HepG2 (cell line): ENCODE results near the gene MORF4L1. TPM values are rescaled to one million over a fixed set of nuclear protein-coding genes. Genes with fewer than 3 reads are reported as not detected.

Experiments used
- AGO1 ChIP-seq: fragments of 200-400 bp; formaldehyde crosslinking; IDR thresholded peaks from 2 replicates; pipeline ENCODE4 v1.6.1; 2017; ENCODE audit warnings: mild to moderate bottlenecking, low read depth, low read length, moderate library complexity; ENCODE audit not compliant: poor library complexity, severe bottlenecking
- DNMT3B ChIP-seq: conservative IDR thresholded peaks from 2 replicates; pipeline ENCODE4 v1.6.1; 2016; ENCODE audit warnings: missing biosample characterization, control low read depth
- ELF1 ChIP-seq: sonication (generic); formaldehyde crosslinking; IDR thresholded peaks from 2 replicates; pipeline ENCODE4 v1.4.0; 2020; ENCODE audit warnings: missing genetic modification reagents
- GATAD2A ChIP-seq: IDR thresholded peaks from 2 replicates; pipeline ENCODE4 v1.6.1; 2016
- HNRNPL ChIP-seq: fragments of 200-400 bp; formaldehyde crosslinking; IDR thresholded peaks from 2 replicates; pipeline ENCODE4 v1.6.1; 2017; ENCODE audit warnings: mild to moderate bottlenecking, low read depth, low read length
- IKZF1 ChIP-seq: fragments of 450-650 bp; IDR thresholded peaks from 2 replicates; pipeline ENCODE4 v1.7.1; 2016
- KDM2A ChIP-seq: sonication (generic); formaldehyde crosslinking; IDR thresholded peaks from 2 replicates; pipeline ENCODE4 v1.4.0; 2020; ENCODE audit warnings: low read depth, missing genetic modification reagents, borderline replicate concordance
- PCBP1 ChIP-seq: fragments of 200-400 bp; formaldehyde crosslinking; IDR thresholded peaks from 2 replicates; pipeline ENCODE4 v1.6.1; 2017; ENCODE audit warnings: mild to moderate bottlenecking, low read depth, low read length, borderline replicate concordance
- RCOR2 ChIP-seq: IDR thresholded peaks from 2 replicates; pipeline ENCODE4 v1.6.1; 2016; ENCODE audit warnings: missing biosample characterization, missing genetic modification reagents
- ZEB1 ChIP-seq: IDR thresholded peaks from 2 replicates; pipeline ENCODE4 v1.6.1; 2012; ENCODE audit warnings: mild to moderate bottlenecking, low read depth, inconsistent platforms; ENCODE audit not compliant: insufficient replicate concordance
- ZFP90 ChIP-seq: sonication (generic); formaldehyde crosslinking; IDR thresholded peaks from 2 replicates; pipeline ENCODE4 v1.8.0; 2022; ENCODE audit warnings: missing genetic modification reagents, mild to moderate bottlenecking, inconsistent platforms, borderline replicate concordance
- ZIK1 ChIP-seq: sonication (generic); formaldehyde crosslinking; IDR thresholded peaks from 2 replicates; pipeline ENCODE4 v1.5.0; 2020; ENCODE audit warnings: mild to moderate bottlenecking, low read depth, missing genetic modification reagents, borderline replicate concordance
- ZNF282 ChIP-seq: fragments of 450-650 bp; IDR thresholded peaks from 2 replicates; pipeline ENCODE4 v1.6.1; 2018; ENCODE audit not compliant: partially characterized antibody
- ZNF350 ChIP-seq: sonication (generic); formaldehyde crosslinking; IDR thresholded peaks from 2 replicates; pipeline ENCODE4 v1.4.0; 2020; ENCODE audit warnings: mild to moderate bottlenecking, low read depth, missing genetic modification reagents, borderline replicate concordance
- ZNF614 ChIP-seq: IDR thresholded peaks from 2 replicates; pipeline ENCODE4 v1.6.1; 2018; ENCODE audit warnings: missing biosample characterization, missing genetic modification reagents, inconsistent platforms, borderline replicate concordance
- ZNF775 ChIP-seq: sonication (generic); formaldehyde crosslinking; IDR thresholded peaks from 2 replicates; pipeline ENCODE4 v1.4.0; 2020; ENCODE audit warnings: missing genetic modification reagents, mild to moderate bottlenecking, moderate library complexity, borderline replicate concordance
- ZZZ3 ChIP-seq: sonication (generic); formaldehyde crosslinking; IDR thresholded peaks from 2 replicates; pipeline ENCODE4 v1.4.0; 2020; ENCODE audit warnings: missing genetic modification reagents, mild to moderate bottlenecking, borderline replicate concordance
- polyA plus RNA-seq, 8 experiments: library from polyadenylated mRNA; depleted of rRNA in 3 of 8; stranded (reverse) in 7 of 8; unstranded in 1 of 8; fragments of >200 nt; fragmentation: Illumina TruSeq in 4 of 8; extraction: Trizol in 4 of 8; gene quantifications; 2 replicates each; pipeline versions ENCODE4 v1.2.1 to v1.2.3, GENCODE V29; 2011 to 2016; ENCODE audit warnings: low read depth in 4 of 8, missing spikeins in 1 of 8, mixed read lengths in 1 of 8; ENCODE audit not compliant: insufficient read depth in 1 of 8
- total RNA-seq, 5 experiments: library from RNA; depleted of rRNA; stranded (reverse); fragments of >200 nt; fragmentation: Illumina TruSeq; extraction: Trizol; gene quantifications; 2 replicates each; pipeline ENCODE4 v1.2.3, GENCODE V29; 2016; ENCODE audit warnings: low read depth in 1 of 5
- TF ChIP-seq, protein P1 (sequence below): sonication (generic); formaldehyde crosslinking; IDR thresholded peaks from 2 replicates; pipeline ENCODE4 v1.4.0; 2020; ENCODE audit warnings: mild to moderate bottlenecking, missing genetic modification reagents
- TF ChIP-seq, protein P2 (sequence below): sonication (generic); formaldehyde crosslinking; IDR thresholded peaks from 2 replicates; pipeline ENCODE4 v1.8.0; 2022; ENCODE audit warnings: mild to moderate bottlenecking, missing genetic modification reagents, moderate library complexity
- TF ChIP-seq, protein P3 (sequence below): sonication (generic); formaldehyde crosslinking; IDR thresholded peaks from 2 replicates; pipeline ENCODE4 v1.5.0; 2020; ENCODE audit warnings: missing genetic modification reagents
- TF ChIP-seq, protein P4 (sequence below): sonication (generic); formaldehyde crosslinking; conservative IDR thresholded peaks from 2 replicates; pipeline ENCODE4 v1.4.0; 2020; ENCODE audit warnings: missing genetic modification reagents
- TF ChIP-seq, protein P5 (sequence below): sonication (generic); formaldehyde crosslinking; IDR thresholded peaks from 2 replicates; pipeline ENCODE4 v1.4.0; 2020; ENCODE audit warnings: missing genetic modification reagents

MORF4L1 gene
- total and polyA plus RNA-seq, 2 of the 13 experiments (the other 11 are each of a cell fraction or from before 2014, with no cell fraction given), result 218 to 219 TPM

DNA sequence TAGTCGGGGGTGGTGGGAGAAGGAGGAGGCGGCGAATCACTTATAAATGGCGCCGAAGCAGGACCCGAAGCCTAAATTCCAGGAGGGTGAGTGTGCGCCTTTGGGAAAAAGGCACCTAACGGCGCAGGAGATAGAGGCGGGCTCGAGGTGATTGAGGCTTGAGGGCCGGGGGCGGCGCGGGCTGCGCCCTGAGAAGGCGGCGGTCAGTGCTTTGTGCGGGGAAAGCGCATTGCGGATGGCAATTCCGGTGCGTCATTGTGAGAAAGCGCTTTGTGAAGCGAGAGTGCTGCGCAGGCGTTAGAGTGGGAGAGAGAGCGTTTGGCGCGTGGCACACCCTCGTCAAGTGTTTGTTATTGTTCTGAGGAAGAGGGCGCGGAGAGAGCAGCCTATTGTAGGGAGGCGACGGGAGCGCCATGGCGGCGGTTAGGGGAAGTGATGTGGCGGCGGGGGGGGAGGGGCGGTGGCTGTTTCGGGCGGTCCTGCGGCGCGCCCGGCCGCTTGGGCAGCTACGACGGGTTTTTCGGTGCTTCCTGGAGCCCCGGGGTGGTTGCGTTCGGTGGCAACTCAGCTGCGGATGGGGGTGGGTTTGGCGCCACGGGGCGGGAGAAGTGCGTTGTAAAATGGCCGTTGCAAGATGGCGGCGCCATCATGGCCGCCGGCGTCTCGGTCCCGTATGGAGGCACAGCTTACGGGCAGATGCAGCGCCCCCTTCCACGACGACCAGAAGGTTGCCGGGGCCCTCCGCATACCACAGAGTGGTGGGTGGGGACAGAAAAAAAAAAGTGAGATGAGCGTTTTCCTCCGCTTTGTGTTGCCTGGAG lies 492 bp downstream of the MORF4L1 start (continued):
- TF ChIP-seq ELF1 (CRISPR knock-in tag) (0 out of 2 replicates have a peak, but pooled peaks have one; percentile 27), ZFP90 (CRISPR knock-in tag) (0 out of 2 replicates have a peak, but pooled peaks have one; percentile 51), DNMT3B (no peak), RCOR2 (CRISPR knock-in tag) (no peak), ZIK1 (no peak), ZNF614 (CRISPR knock-in tag) (peak; percentile 75; the same call in 1 of the 2 replicates), IKZF1 (no peak), HNRNPL (peak; percentile 71; the same call in 1 of the 2 replicates), PCBP1 (no peak), AGO1 (peak; percentile 64), ZNF282 (no peak), KDM2A (CRISPR knock-in tag) (peak; percentile 58; the same call in 1 of the 2 replicates), ZNF350 (CRISPR knock-in tag) (peak; percentile 40; the same call in 1 of the 2 replicates), ZNF775 (CRISPR knock-in tag) (no peak), ZEB1 (no peak), ZZZ3 (CRISPR knock-in tag) (no peak), GATAD2A (CRISPR knock-in tag) (peak; percentile 49; the same call in 1 of the 2 replicates)
- TF ChIP-seq, protein P1, sequence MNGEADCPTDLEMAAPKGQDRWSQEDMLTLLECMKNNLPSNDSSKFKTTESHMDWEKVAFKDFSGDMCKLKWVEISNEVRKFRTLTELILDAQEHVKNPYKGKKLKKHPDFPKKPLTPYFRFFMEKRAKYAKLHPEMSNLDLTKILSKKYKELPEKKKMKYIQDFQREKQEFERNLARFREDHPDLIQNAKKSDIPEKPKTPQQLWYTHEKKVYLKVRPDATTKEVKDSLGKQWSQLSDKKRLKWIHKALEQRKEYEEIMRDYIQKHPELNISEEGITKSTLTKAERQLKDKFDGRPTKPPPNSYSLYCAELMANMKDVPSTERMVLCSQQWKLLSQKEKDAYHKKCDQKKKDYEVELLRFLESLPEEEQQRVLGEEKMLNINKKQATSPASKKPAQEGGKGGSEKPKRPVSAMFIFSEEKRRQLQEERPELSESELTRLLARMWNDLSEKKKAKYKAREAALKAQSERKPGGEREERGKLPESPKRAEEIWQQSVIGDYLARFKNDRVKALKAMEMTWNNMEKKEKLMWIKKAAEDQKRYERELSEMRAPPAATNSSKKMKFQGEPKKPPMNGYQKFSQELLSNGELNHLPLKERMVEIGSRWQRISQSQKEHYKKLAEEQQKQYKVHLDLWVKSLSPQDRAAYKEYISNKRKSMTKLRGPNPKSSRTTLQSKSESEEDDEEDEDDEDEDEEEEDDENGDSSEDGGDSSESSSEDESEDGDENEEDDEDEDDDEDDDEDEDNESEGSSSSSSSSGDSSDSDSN (CRISPR knock-in tag), result peak; percentile 79; the same call in 1 of the 2 replicates
- TF ChIP-seq, protein P2, sequence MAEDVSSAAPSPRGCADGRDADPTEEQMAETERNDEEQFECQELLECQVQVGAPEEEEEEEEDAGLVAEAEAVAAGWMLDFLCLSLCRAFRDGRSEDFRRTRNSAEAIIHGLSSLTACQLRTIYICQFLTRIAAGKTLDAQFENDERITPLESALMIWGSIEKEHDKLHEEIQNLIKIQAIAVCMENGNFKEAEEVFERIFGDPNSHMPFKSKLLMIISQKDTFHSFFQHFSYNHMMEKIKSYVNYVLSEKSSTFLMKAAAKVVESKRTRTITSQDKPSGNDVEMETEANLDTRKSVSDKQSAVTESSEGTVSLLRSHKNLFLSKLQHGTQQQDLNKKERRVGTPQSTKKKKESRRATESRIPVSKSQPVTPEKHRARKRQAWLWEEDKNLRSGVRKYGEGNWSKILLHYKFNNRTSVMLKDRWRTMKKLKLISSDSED, result no peak
- TF ChIP-seq, protein P3, sequence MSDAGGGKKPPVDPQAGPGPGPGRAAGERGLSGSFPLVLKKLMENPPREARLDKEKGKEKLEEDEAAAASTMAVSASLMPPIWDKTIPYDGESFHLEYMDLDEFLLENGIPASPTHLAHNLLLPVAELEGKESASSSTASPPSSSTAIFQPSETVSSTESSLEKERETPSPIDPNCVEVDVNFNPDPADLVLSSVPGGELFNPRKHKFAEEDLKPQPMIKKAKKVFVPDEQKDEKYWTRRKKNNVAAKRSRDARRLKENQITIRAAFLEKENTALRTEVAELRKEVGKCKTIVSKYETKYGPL (CRISPR knock-in tag), result no peak
- TF ChIP-seq, protein P4, sequence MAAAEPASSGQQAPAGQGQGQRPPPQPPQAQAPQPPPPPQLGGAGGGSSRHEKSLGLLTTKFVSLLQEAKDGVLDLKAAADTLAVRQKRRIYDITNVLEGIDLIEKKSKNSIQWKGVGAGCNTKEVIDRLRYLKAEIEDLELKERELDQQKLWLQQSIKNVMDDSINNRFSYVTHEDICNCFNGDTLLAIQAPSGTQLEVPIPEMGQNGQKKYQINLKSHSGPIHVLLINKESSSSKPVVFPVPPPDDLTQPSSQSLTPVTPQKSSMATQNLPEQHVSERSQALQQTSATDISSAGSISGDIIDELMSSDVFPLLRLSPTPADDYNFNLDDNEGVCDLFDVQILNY (CRISPR knock-in tag), result 0 out of 2 replicates have a peak, but pooled peaks have one; percentile 48
- TF ChIP-seq, protein P5, sequence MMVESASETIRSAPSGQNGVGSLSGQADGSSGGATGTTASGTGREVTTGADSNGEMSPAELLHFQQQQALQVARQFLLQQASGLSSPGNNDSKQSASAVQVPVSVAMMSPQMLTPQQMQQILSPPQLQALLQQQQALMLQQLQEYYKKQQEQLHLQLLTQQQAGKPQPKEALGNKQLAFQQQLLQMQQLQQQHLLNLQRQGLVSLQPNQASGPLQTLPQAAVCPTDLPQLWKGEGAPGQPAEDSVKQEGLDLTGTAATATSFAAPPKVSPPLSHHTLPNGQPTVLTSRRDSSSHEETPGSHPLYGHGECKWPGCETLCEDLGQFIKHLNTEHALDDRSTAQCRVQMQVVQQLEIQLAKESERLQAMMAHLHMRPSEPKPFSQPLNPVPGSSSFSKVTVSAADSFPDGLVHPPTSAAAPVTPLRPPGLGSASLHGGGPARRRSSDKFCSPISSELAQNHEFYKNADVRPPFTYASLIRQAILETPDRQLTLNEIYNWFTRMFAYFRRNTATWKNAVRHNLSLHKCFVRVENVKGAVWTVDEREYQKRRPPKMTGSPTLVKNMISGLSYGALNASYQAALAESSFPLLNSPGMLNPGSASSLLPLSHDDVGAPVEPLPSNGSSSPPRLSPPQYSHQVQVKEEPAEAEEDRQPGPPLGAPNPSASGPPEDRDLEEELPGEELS (CRISPR knock-in tag), result peak; percentile 50; the same call in 1 of the 2 replicates
